NCI-H2171 treated with DMSO at 0.1 percent for 48 hours (cell line): ENCODE data around the gene ANXA2.

Experiments
- DNase-seq: peaks from one replicate; lab custom pipeline; 2025; lab: John Stamatoyannopoulos, UW

The ANXA2 gene

GRCh38 chr15:60370105-60370868 is 27.5 kb downstream of the ANXA2 start:
- DNase-seq: no peak

- DNase-seq: no peak
Observed at GRCh38 chr15:60369696-60370095, 28.1 kb downstream of the ANXA2 start.

GRCh38 chr15:60364612-60364924 is 33.2 kb downstream of the ANXA2 start:
- DNase-seq: no peak

- DNase-seq: no peak
Observed at GRCh38 chr15:60363903-60364611, 33.7 kb downstream of the ANXA2 start.

GRCh38 chr15:60363087-60363549 is 34.7 kb downstream of the ANXA2 start:
- DNase-seq: peak; percentile 83

GRCh38 chr15:60362321-60363086 is 35.3 kb downstream of the ANXA2 start:
- peak; percentile 30 for DNase-seq

- DNase-seq: peak; percentile 79
Observed at GRCh38 chr15:60359738-60360137, 38.0 kb downstream of the ANXA2 start.

GRCh38 chr15:60358935-60359682 is 38.7 kb downstream of the ANXA2 start:
- DNase-seq: peak; percentile 99

GRCh38 chr15:60356832-60357231 is 41.0 kb downstream of the ANXA2 start:
- DNase-seq: no peak

GRCh38 chr15:60355148-60355857 is 42.5 kb downstream of the ANXA2 start:
- DNase-seq: no peak

GRCh38 chr15:60353245-60353920 is 44.4 kb downstream of the ANXA2 start:
- no peak for DNase-seq

GRCh38 chr15:60352525-60352924 is 45.3 kb downstream of the ANXA2 start:
- no peak for DNase-seq

GRCh38 chr15:60351066-60351465 is 46.7 kb downstream of the ANXA2 start:
- peak; percentile 93 for DNase-seq

- peak; percentile 45 for DNase-seq
Observed at GRCh38 chr15:60350108-60350507, 47.7 kb downstream of the ANXA2 start.

GRCh38 chr15:60349589-60349988 is 48.2 kb downstream of the ANXA2 start:
- no peak for DNase-seq

- no peak for DNase-seq
Observed at GRCh38 chr15:60347480-60348049, 50.2 kb downstream of the ANXA2 start.

GRCh38 chr15:60346653-60347052 is 51.1 kb downstream of the ANXA2 start:
- no peak for DNase-seq

- no peak for DNase-seq
Observed at GRCh38 chr15:60346077-60346476, 51.7 kb downstream of the ANXA2 start.

GRCh38 chr15:60345598-60345997 is 52.2 kb downstream of the ANXA2 start:
- DNase-seq: no peak

GRCh38 chr15:60344987-60345386 is 52.8 kb downstream of the ANXA2 start:
- DNase-seq: no peak
